ENCODE data around the gene TOP3A.

TOP3A gene

DNA sequence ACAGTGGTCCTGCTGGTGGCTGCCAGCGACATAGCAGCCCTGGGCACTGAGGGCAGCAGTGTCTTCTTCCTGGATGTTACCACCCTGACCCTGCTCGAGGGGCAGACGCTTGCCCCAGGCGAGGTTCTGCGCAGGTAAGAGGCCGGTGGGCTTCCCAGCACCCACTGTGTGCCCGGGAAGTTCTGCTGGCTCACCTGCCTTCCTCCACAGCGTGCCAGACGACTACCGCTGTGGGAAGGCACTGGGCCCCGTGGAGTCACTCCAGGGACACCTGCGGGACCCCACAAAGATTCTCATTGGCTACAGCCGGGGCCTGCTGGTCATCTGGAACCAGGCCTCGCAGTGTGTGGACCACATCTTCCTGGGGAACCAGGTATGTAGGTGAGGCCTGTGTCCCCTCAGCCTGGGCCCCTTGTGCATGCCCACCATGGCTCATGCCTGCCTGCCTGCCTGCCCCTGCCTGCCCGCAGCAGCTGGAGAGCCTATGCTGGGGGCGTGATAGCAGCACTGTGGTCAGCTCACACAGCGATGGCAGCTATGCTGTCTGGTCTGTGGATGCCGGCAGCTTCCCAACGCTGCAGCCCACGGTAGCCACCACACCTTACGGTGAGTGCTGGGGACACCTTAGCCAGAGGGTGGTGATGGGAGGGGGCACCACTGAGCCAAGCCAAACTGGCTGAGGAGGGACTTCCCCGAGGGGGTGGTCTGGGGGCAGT lies 80.8 kb downstream of the TOP3A start:
- no peak for DNase-seq (ENCODE audit: low read depth, low spot score)

DNA sequence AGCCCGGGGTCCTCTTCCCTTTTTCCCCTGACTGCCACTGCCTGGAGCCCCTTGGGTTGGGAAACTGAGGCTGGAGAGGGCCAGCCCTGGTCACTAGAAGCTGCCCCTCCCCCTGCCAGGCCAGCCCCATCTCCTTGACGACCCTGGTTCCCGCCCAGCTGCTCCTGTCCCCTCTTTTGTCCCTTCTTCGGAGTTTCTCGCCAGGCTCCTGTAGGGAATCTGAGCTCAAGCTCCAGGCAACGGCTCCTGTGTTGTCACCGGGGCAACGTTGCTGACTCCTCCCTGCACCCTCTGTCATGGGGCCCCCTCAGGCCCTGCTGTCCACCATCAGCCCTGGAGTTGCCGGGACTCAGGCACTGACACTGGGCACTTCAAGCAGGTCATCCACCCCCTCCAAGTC lies 83.6 kb downstream of the TOP3A start:
- DNase-seq (ENCODE audit: low read depth, low spot score) = no peak

DNA sequence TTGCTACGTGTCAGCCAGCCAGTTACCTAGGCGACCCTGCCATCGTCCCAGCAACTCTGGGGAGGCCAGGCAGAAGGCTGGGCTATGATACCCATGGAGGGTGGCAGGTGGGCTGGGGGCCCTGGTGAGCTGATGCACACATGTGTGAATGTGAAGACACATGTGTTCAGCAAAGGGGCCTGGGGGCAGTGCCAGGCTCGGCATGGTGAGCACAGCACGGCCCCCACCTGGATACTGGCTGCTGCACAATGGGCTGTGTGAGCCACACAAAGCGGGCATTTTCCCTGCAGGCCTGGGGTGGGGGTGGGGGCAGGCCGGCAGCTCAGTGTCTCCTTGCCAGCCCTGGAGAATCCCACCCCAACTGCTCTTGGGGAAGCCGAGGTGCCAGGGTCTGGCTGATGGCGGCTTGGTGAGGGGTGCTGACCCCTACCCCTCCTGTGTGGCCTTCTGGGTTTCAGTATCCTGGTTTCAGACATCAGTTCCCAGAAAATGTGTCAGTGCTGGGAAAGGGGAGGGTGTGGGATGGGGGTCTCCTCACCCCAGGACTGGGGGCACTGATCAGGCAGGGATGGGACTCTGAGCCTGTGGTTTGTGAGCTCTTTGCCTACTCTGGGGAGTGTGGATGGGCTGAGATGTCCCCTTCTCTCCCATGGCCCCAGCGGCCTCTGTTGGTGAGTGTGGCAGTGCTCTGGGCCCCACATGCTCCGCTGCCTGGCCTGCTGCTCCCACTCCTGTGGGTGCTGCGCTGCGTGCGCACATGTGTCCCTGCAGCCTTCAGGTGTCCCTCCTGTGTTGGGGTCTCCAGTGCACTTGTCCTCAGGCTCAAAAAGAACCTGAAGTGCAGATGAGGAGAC lies 84.3 kb downstream of the TOP3A start:
- DNase-seq (ENCODE audit: low read depth, low spot score) = no peak

DNA sequence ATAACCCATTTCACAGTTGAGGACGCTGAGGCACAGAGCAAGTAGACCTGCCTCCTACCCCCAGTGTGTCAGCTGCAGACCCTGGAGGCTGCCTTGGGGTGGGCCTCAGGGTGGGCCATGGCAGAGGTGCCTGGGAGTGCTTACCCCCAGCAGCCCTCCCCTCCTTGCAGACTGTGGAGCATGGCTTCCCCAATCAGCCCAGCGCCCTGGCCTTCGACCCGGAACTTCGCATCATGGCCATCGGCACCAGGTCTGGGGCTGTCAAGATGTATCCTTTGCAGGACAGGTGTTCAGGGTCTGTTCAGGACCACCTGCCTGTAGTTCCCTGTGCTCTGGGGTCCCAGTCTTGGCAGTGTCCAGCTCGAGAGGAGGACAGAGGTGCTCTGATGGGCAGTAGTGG lies 85.0 kb downstream of the TOP3A start:
- DNase-seq (ENCODE audit: low read depth, low spot score) = no peak

DNA sequence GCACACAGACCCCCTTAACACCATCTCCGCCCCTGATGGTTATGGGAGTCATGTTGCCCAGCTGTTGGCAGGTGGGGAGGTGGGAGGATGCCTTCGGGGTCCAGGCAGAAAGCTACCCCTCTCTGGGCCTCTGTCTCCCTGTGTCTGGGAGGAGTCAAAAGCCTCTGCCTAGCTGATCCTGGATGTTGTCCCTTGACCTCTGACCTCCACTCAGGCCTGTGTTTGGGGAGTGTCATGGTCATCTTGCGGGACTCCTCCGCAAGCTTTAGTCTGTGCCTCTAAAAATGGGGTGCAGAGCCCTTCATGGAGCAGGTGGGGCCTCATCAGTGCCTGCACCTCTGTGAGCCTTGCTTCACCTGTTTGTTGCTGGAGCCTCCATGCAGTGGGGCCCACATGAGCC lies 85.5 kb downstream of the TOP3A start:
- no peak for DNase-seq (ENCODE audit: low read depth, low spot score)

DNA sequence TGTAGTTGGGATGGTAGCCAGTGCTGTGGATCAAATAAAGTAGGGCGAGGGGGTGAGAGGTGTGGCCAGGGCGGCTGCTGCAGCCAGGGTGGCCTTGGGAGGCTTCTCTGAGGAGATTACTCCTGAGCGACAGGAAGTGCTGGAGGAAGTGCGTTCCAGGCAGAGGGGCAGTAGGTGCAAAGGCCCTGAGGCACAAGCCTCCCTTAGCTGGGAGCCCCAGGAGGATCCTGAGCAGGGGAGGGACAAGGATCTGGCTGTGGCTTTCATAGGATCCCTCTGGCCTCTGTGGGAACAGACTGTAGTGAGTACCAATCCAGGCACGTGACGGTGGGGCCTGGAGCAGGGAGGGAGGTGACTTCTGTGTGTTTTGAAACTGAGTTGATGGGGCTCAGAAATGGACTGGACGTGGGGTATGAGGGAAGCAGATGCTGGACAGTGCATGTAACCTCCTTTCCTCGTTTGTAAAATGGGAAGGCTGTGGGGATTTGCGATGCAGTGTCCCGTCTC lies 86.6 kb downstream of the TOP3A start:
- no peak for DNase-seq (ENCODE audit: low read depth, low spot score)

DNA sequence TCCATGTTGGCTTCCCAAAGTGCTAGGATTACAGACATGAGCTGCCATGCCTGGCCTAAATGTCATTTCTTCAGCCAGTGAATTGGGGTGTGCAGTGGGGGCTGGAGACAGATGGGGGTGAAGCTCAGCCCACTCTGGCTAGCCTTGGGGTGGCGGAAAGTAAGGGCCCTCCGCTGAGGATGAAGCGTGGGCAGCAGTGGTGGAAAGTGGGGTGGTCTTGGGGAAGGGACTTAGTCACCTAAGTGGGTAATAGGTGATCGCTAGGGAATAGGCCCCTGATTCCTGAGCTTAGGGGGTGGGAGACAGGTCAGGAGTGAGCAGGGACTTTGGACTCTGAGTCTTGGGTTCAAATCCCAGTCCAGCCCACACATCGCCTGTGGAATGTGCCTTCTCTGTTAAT lies 87.2 kb downstream of the TOP3A start:
- no peak for DNase-seq (ENCODE audit: low read depth, low spot score)

DNA sequence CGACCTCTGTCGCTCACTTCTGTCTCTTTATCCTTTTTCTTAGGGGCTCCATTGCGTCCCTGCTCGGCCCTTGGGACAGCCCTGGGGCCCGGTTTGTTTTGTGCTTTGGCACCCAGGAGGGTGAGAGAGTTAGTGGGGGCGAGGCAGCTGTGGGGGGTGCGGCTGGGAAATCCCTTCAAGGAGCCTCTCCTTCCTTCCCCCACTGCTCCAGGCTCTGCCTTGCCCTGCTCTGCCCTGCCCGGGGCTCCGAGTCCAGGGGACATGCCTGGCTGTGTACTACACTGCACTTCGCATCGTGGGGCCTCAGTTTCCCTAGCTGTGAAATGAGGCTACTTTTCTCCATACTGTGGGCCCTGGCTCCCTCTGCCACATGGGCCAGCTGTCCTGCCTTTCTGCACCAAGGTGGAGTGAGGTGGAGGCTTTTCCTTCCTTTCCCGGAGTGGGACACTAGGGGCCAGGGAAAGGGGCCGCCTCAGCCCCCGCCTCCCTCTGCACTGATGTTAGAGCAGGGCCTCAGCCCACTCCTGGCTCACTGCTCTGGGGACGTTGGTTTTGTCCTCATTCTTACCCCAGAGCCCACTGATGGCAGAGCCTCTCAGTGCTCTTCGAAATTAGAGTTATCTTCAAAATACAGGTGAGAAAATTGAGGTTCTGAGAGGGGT lies 88.4 kb downstream of the TOP3A start:
- no peak for DNase-seq (ENCODE audit: low read depth, low spot score)

DNA sequence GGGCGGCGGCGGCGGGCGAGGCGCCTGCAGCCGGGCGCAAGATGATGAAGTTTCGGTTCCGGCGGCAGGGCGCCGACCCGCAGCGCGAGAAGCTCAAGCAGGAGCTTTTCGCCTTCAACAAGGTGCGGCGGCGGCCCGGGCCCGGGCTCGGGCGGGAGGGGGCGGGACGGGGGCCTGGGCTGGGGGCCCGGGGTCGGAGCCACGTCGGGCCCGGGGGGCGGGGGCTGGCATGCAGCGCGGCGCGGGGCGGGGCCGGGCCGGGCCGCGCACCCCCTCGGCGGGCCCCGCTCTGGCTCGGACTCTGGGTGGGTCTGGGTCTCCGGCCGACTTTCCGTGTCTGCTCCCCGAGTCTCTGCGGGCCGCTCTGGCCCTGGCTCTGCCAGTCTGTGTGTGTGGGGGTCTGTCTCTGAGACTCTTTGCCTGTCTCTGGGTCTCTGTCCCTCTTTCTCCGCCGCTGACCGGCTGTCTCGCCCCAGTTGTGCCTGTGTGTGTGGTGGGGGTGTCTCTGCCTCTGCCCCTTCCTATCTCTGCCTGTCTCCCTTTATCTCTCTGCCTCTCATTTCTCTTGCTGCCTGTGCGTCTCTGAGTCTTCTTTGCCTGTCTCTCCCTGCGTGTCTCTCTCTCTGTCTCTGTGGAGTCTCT lies 89.0 kb downstream of the TOP3A start:
- no peak for DNase-seq (ENCODE audit: low read depth, low spot score)

DNA sequence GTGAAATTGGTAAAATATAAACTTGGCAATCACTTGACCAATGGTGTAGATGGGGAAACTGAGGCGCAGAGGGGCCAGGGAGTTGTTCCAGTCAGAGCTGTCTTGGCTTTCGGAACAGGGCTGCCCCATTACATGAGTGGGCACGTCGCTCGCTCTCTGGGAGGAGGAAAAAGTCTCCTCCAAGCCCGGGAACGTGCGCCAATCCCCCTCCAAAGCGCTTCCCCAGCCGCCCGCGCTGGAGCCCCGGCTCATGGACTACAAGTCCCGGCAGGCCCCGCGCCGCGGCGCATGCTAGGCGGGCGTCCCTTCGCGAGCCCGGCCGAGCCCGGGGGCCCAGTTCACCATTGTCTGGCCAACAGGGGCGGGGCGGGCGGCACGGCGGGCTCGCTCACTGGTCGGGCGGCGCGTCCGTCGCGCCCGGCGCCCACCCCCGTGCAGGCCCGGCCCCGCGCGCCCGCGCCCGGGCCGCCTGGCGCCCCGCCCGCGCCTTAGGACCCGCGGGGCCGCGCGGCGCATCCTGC lies 89.6 kb downstream of the TOP3A start, which contains the start of gene LLGL1:
Gene LLGL1 (plus strand): TSS at position 515 of the 521 bp plus-strand sequence. CDS start 48 bp downstream, outside the sequence.
- DNase-seq (ENCODE audit: low read depth, low spot score) = peak; percentile 92

DNA sequence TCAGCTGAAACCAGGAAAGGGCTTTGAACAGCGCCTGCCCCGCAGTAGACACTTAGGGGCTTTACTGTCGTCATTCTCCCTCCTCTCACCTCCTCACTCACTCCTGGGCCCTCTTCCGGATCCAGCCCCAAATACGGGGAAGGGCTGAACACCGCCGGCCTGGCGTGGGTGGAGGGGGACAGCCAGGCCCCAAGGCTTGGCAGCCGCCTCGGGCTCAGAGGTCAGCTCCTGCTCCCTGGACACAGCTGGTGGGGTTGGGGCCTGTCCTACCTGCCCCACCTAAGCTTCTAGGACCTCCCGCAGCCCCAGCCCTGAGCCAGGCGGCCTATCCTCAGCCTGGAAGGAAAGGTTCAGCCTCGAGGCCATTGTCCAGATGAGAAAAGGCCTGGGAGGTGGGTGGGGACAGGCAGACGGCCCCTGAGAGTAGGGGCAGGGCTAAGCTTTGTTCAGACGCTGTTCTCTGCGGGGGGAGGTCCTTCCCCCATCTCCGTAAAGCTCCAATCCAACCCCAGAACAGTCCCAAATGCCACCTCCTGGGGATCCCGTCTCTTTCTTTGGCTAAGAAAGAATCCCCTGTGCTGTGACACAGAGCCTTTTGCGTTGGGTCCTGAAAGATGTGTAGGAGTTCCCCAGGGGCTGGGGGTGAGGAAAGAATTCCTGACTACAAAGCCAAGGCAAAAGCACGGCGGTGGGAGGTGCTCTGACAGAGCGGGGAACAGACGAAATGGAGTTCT lies 90.2 kb downstream of the TOP3A start:
- no peak for DNase-seq (ENCODE audit: low read depth, low spot score)

DNA sequence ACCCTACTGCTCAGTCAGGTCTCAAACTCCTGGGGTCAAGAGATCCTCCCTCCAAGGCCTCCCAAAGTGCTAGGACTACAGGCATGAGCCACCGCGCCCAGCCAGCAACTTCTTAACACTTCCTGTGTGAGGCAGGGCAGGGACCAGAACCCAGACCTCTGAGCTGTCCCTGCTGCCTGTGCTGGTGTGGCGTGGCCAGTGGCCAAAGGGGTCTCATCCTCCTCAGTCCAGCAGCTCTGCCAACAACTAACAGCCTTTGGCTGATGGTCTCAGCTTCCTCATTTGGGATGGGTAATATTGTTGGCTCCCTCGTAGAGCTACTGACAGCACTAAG lies 90.8 kb downstream of the TOP3A start:
- no peak for DNase-seq (ENCODE audit: low read depth, low spot score)

Measured in activated naive CD8-positive, alpha-beta T cell treated with anti-CD3 and anti-CD28 coated beads, Interleukin-2, amount 50 U/mL, for 16 hours (primary cell).